Choroid plexus epithelial cell (primary cell): ENCODE results near the gene ALDH3B1.

ENCODE experiments used
- DNase-seq: peaks from one replicate; pipeline ENCODE4 v3.0.0-alpha.2; 2010; ENCODE audit warnings: low read depth
- H3K4me3 ChIP-seq: 2 replicates; pipeline ENCODE4 v1.5.1; 2011; ENCODE audit warnings: low read depth, mild to moderate bottlenecking, control low read depth, low read length, moderate library complexity
- TF ChIP-seq, protein P1 (sequence below): conservative IDR thresholded peaks from 2 replicates; pipeline ENCODE4 v1.5.1; 2011; ENCODE audit warnings: low read depth, mild to moderate bottlenecking, control low read depth, inconsistent platforms, low read length, moderate library complexity

ALDH3B1 gene

DNA sequence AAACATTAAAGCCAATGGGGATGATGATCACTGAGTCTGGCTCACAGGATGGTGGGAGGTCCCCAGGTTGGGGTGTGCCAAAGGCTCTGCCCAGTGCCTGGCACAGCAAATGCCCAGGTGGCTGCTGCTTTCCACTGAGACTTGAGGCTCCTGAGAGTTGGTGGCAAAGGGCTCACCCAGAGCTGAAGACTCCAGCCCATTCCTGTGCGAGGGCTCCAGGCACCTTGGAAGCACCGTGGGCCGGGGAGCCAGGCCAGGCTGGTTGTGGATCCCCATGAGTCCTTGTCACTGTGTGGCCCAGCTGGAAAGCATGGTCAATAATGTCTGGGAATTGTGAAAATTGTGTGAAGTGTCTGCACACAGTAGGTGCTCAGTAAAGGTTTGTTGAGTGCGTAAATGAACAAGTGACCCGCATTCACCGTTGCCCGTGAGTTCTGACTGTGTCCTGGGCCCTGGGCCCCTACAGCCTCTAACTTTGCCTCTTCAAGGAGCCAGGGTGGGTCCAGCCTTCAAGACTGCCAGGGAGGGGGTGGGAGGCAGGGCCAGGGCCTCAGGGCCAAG lies 3.4 kb upstream of the ALDH3B1 start:
- TF ChIP-seq, protein P1, sequence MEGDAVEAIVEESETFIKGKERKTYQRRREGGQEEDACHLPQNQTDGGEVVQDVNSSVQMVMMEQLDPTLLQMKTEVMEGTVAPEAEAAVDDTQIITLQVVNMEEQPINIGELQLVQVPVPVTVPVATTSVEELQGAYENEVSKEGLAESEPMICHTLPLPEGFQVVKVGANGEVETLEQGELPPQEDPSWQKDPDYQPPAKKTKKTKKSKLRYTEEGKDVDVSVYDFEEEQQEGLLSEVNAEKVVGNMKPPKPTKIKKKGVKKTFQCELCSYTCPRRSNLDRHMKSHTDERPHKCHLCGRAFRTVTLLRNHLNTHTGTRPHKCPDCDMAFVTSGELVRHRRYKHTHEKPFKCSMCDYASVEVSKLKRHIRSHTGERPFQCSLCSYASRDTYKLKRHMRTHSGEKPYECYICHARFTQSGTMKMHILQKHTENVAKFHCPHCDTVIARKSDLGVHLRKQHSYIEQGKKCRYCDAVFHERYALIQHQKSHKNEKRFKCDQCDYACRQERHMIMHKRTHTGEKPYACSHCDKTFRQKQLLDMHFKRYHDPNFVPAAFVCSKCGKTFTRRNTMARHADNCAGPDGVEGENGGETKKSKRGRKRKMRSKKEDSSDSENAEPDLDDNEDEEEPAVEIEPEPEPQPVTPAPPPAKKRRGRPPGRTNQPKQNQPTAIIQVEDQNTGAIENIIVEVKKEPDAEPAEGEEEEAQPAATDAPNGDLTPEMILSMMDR: no peak
- no peak overlapping the region for H3K4me3 ChIP-seq
- DNase-seq: no peak

DNA sequence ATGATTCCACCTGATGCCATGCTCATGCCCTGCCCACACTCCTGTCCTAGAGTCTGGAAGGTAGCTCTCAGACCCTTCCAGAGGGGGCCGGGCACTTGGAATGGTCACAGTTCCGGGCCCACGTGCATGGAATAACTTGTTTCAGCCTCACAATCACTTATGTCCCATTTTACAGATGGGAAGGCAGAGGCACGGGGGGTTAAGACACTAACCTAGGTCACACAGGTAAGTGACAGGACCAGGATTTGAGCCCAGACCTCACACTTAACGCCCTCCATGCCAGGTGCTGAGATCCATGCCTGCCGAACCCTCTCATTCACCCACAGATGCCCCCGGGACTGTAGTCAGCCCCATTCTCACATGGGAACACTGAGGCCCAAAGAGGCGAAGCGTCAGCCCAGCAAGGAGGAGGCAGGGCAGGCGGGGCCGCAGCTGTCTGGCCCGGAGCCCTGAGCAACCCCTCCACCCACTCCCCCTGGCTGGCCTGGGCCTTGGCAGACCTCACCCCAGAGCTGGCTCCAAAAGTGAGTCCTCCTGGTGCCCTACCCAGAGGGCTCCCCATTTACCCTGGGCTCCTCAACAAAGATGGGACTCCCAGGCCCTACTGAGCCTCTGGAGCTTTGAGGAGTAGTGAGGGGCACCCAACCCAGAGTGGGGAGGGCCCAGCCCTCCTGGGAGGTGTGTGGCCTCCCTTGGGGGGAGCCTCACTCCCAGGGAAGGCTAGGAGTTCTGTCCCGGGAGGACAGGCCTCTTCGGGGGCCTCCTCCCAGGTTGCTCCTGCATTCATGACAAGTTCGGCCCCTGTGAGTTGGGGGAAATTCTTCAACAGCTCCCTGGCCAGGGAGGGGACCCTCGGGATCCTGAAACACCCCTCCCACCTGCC lies 2.4 kb upstream of the ALDH3B1 start:
- no peak overlapping the region for H3K4me3 ChIP-seq
- TF ChIP-seq, protein P1: no peak
- no peak for DNase-seq

DNA sequence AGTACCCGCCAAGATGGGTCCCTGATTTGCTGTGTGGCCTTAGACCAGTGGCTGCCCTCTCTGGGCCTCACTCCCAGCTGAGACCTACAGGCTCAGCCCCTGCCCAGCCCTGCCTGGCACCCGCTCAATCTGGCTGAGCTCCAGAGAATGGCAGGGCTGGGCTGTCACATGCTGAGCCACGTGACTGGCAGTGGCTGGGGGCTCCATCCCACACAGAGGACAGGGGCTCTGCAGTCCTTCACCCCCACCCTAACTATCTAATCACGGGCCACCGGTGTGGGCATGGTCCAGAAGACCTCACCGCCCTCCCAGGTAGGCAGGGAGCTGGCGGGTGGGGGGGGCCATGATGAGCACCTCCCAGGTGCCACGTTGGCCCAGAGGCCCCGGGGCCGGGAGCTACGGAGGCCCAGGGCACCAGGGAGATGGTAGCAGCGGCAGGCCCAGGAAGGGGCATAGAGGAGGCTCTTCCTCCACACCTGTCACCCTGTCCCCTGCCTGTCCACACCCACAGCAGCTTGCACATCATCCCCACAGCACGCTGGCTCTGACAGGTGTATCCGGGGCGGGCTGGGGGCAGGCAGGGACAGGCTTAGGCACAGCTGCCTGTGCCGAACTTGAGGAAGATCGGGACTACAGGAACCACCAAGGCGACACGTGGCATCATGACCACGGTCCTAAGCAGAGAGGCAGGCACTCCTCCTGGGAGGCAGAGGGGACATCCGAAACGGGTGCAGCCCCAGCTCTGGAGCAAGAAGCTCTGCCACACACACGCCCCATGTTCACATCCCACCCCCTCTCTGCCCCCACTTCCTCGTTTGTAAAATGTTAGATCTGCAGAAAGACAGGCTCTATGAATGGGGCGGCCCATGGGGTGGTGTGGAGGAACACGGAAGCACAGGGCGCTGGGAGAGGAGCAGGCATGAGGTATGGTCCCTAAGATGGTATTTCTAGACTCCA lies 1.5 kb upstream of the ALDH3B1 start:
- H3K4me3 ChIP-seq: no peak overlapping the region
- DNase-seq: no peak

DNA sequence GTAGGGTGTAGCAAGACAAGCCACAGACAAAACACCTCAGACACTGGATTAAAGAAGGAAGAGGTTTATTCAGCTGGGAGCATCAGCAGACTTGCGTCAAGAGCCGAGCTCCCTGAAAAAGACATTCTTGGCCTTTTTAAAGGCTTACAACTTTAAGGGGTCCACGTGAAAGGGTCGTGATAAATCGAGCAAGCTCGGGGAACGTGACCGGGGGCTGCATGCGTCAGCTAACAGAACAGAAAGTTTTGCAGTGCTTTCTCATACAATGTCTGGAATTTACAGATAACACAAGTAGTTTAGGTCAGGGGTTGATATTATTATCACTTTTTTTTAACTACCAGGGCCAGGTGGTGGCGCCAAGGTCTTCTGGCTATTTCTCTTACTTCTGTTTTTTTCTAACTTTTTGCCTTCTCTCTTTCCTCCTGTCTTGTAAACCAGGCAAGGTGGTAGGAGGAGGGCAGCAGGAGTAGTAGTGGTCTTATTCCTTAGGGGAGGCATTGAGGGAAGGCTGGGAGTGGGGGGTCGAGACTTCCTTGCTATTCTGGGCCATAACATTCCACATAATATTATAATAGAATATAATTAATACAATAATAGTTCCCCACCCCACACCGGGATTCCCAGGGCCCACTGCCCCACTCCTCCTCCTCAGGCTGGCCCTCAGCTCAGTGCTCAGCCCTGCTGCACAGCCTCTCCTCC lies 587 bp upstream of the ALDH3B1 start:
- TF ChIP-seq, protein P1: peak; percentile 40
- H3K4me3 ChIP-seq: peak overlapping the region; percentile 59
- peak; percentile 58 for DNase-seq

More for the DNA sequence above, 1.5 kb upstream of the ALDH3B1 start:
- TF ChIP-seq, protein P1: no peak

DNA sequence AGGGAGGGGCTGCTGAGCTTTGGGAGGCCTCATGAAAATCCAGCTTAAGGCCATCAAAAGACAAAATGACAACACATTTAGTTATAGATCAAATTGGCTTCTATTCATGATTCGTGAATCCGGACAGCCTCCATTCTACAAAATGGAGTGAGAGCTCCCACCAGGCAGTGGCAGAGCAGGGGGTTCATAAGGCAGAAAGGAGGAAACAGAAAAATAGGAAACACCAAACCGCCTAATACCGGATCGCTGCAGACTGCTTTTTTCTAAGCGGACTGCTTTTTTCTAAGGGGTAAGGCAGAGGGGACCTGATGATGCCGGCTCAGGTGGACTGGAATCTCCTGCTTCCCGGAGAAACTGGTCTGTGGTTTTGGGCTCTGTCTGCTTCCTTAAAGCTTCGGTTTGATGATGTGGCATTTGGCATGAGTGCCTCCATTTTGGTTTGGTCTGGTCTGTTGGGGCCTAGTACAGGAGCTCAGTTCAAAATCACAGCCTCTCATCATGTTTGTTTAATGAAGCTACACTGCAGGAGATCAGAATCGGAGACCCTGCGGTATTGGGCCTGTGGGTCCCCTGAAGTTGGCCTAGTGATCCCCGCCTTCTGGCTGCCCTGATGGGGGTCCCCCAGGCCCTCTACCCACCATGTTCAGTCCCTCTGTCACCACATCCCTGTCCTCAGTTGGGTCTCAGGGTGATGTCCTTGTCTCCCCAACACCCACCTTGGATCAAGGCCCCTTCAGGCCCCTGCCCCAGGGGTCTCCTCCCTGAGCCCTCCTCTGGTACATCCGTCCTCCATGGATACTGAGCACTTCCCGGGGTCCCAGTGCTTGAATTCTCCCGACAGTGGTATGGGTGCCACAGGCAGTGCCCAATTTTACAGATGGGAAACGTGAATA lies 1.2 kb downstream of the ALDH3B1 start:
- no peak for DNase-seq
- TF ChIP-seq, protein P1: no peak
- H3K4me3 ChIP-seq: peak overlapping the region; percentile 59
